Measurements from ENCODE around the gene VEPH1. TPM values are rescaled to one million over a fixed set of nuclear protein-coding genes. Genes with fewer than 3 reads are reported as not detected.

VEPH1 gene
- total RNA-seq, 1 experiment from 2014 or later = 0.51 TPM

- Histone ChIP-seq H3K4me1 (ENCODE audit: control insufficient read depth, insufficient read depth, low read length) (peaks cover 3% of the 10 kb centered on the region; the same call in 1 of the 2 replicates), H3K9me3 (ENCODE audit: control insufficient read depth, insufficient read depth, low read depth, low read length) (no peaks in the 10 kb centered on the region), H3K27me3 (ENCODE audit: control insufficient read depth, insufficient read depth, low read length) (no peaks in the 10 kb centered on the region), H3K27ac (ENCODE audit: low read length) (no peak overlapping the region), H3K36me3 (ENCODE audit: control insufficient read depth, insufficient read depth, low read length) (no peaks in the 10 kb centered on the region), H3K4me3 (ENCODE audit: low read depth in 2 of 2, low read length in 2 of 2) (no peak overlapping the region)
- no peak for TF ChIP-seq SIN3A (IDR thresholded peaks at IDR 0.05; ENCODE audit: borderline replicate concordance, insufficient read depth, low read depth, low read length)
- no peak for TF ChIP-seq REST (IDR thresholded peaks at IDR 0.05; ENCODE audit: insufficient read depth in 1 of 2, low read depth in 2 of 2, low read length in 1 of 2)
- no peak for TF ChIP-seq POLR2AphosphoS5 (IDR thresholded peaks at IDR 0.05; ENCODE audit: low read depth, low read length)
- TF ChIP-seq CTCF (IDR thresholded peaks at IDR 0.05) = no peak
- TF ChIP-seq TCF7L2 (IDR thresholded peaks at IDR 0.05; ENCODE audit: low read depth, low read length) = no peak
- POLR2A ChIA-PET = no interaction called here
- no peak for ATAC-seq
- BruUV-seq (replicated peaks) = no TSS peak
- DNase-seq (ENCODE audit: low read depth, low spot score) = no peak
- CTCF ChIA-PET = no interaction called here
- intact Hi-C loops (cut with micrococcal nuclease; ENCODE audit: unreplicated experiment) = no loop called here
- in situ Hi-C loops (cut with HindIII; ENCODE audit: low pct_unique_long_range_greater_than_20kb, low sequenced_read_pairs) = no loop called here
These were observed 196.7 kb downstream of the VEPH1 start for GRCh38 chr3:157306502-157306901.

GRCh38 chr3:157305392-157305791 lies 197.8 kb downstream of the VEPH1 start:
- CTCF ChIA-PET = no interaction called here

More at GRCh38 chr3:157305392-157305791, 197.8 kb downstream of the VEPH1 start:
- no peaks in the 10 kb centered on the region for H3K27me3 ChIP-seq (ENCODE audit: control insufficient read depth, insufficient read depth, low read length)
- H3K4me1 ChIP-seq (ENCODE audit: control insufficient read depth, insufficient read depth, low read length) = no peaks in the 10 kb centered on the region
- POLR2A ChIA-PET = no interaction called here
- no peaks in the 10 kb centered on the region for H3K36me3 ChIP-seq (ENCODE audit: control insufficient read depth, insufficient read depth, low read length)
- BruUV-seq (replicated peaks) = no TSS peak
- no peak overlapping the region for H3K27ac ChIP-seq (ENCODE audit: low read length)
- no peak for ATAC-seq
- DNase-seq (ENCODE audit: low read depth, low spot score) = no peak
- intact Hi-C loops (cut with micrococcal nuclease; ENCODE audit: unreplicated experiment) (no loop called here), in situ Hi-C loops (cut with HindIII; ENCODE audit: low pct_unique_long_range_greater_than_20kb, low sequenced_read_pairs) (no loop called here)
- TF ChIP-seq CTCF (IDR thresholded peaks at IDR 0.05) = no peak
- TF ChIP-seq SIN3A (IDR thresholded peaks at IDR 0.05; ENCODE audit: borderline replicate concordance, insufficient read depth, low read depth, low read length) = no peak
- no peak for TF ChIP-seq REST (IDR thresholded peaks at IDR 0.05; ENCODE audit: insufficient read depth in 1 of 2, low read depth in 2 of 2, low read length in 1 of 2)
- TF ChIP-seq POLR2AphosphoS5 (IDR thresholded peaks at IDR 0.05; ENCODE audit: low read depth, low read length) = no peak
- no peak for TF ChIP-seq TCF7L2 (IDR thresholded peaks at IDR 0.05; ENCODE audit: low read depth, low read length)
- no peaks in the 10 kb centered on the region for H3K9me3 ChIP-seq (ENCODE audit: control insufficient read depth, insufficient read depth, low read depth, low read length)
- no peak overlapping the region for H3K4me3 ChIP-seq (ENCODE audit: low read depth in 2 of 2, low read length in 2 of 2)
